GM12878 (cell line): ENCODE data around the gene PSG4. TPM values are rescaled to one million over a fixed set of nuclear protein-coding genes. Genes with fewer than 3 reads are reported as not detected.
A peak's percentile ranks its signal among the peaks of the same experiment; 100 is the strongest.
"Not testable (repeated sequence)": the region's sequence is repeated elsewhere in the genome, so short reads cannot be mapped to it uniquely, and the experiment has no call there.

ENCODE experiments used
- ATAC-seq: fragments of 200-7000 bp; cut with Tn5 transposase; 3 replicates; pipeline ENCODE4 v1.9.1; 2020; ENCODE audit warnings: mild to moderate bottlenecking, moderate library complexity
- BruUV-seq: library from RNA; stranded (reverse); fragments of 400-500 nt; replicated peaks from 2 replicates; lab custom pipeline; 2021; lab: Mats Ljungman, UMichigan
- CTCF ChIA-PET: fragments of 300-600 bp; sonication (Branson Sonifier 250); formaldehyde crosslinking; extraction: SDS; loops from one replicate; lab custom pipeline; 2021; ENCODE audit warnings: inconsistent platforms; lab: Yijun Ruan, JAX
- POLR2A ChIA-PET: fragments of 350-600 bp; formaldehyde crosslinking; extraction: SDS; loops from one replicate; lab custom pipeline; 2021; ENCODE audit warnings: inconsistent platforms; lab: Charles Lee
- RAD21 ChIA-PET: fragments of 300-600 bp; sonication (Branson Sonifier 250); formaldehyde crosslinking; loops from one replicate; lab custom pipeline; 2023; ENCODE audit warnings: antibody characterized with exemption; ENCODE audit not compliant: unreplicated experiment; lab: Charles Lee
- SMC1A ChIA-PET: fragments of 300-600 bp; sonication (Branson Sonifier 250); formaldehyde crosslinking; loops from one replicate; lab custom pipeline; 2023; ENCODE audit not compliant: unreplicated experiment, uncharacterized antibody; lab: Charles Lee
- DNase-seq: peaks from one replicate; pipeline ENCODE4 v3.0.0-alpha.2; 2011; ENCODE audit warnings: low read depth, low spot score
- FAIRE-seq: peaks from 3 replicates; lab custom pipeline; 2011; peaks lifted over from hg19 to GRCh38; lab: Jason Lieb, UNC
- H2AFZ ChIP-seq: 2 replicates; pipeline ENCODE4 v1.6.0; 2011; ENCODE audit warnings: low read depth, low read length, control low read depth; ENCODE audit not compliant: control insufficient read depth
- H3K27ac ChIP-seq: 2 replicates; pipeline ENCODE4 v1.5.1; 2011; ENCODE audit warnings: control low read depth; ENCODE audit not compliant: control insufficient read depth, insufficient read depth
- H3K27me3 ChIP-seq, 2 experiments: replicated peaks in 1 of 2; 2 replicates each; pipeline versions ENCODE4 v1.6.0 to v1.6.1; 2011; ENCODE audit warnings: low read length in 1 of 2; ENCODE audit not compliant: control insufficient read depth in 2 of 2, insufficient read depth in 2 of 2
- H3K36me3 ChIP-seq, 2 experiments: 2 replicates each; pipeline ENCODE4 v1.5.1; 2011; ENCODE audit warnings: low read length in 1 of 2; ENCODE audit not compliant: control insufficient read depth in 2 of 2, insufficient read depth in 2 of 2
- H3K4me1 ChIP-seq: 2 replicates; pipeline ENCODE4 v1.6.1; 2011; ENCODE audit warnings: mild to moderate bottlenecking, low read length, moderate library complexity, mixed read lengths; ENCODE audit not compliant: control insufficient read depth, insufficient read depth
- H3K4me2 ChIP-seq: 2 replicates; pipeline ENCODE4 v1.6.0; 2011; ENCODE audit warnings: control low read depth; ENCODE audit not compliant: control insufficient read depth, insufficient read depth
- H3K4me3 ChIP-seq: fragments of 200-600 bp; sonication (generic); 2 replicates; pipeline ENCODE4 v1.5.1; 2016
- H3K79me2 ChIP-seq: 2 replicates; pipeline ENCODE4 v1.6.0; 2011; ENCODE audit warnings: low read length; ENCODE audit not compliant: control insufficient read depth, insufficient read depth
- H3K9ac ChIP-seq: 2 replicates; pipeline ENCODE4 v1.8.0; 2011; ENCODE audit warnings: low read length, control low read depth, mixed read lengths; ENCODE audit not compliant: control insufficient read depth, insufficient read depth
- H3K9me3 ChIP-seq: replicated peaks from 3 replicates; pipeline ENCODE4 v1.5.1; 2011; ENCODE audit warnings: mild to moderate bottlenecking, low read length; ENCODE audit not compliant: control insufficient read depth, insufficient read depth
- H4K20me1 ChIP-seq: 2 replicates; pipeline ENCODE4 v1.6.0; 2011; ENCODE audit not compliant: control insufficient read depth, insufficient read depth
- CTCF ChIP-seq, 3 experiments: IDR thresholded peaks in 2 of 3; conservative IDR thresholded peaks in 1 of 3; 2 replicates each; pipeline ENCODE4 v1.5.1; 2011; ENCODE audit warnings: low read depth in 3 of 3, low read length in 3 of 3, mild to moderate bottlenecking in 3 of 3, control low read depth in 2 of 3, moderate library complexity in 2 of 3, inconsistent platforms in 1 of 3, mixed read lengths in 1 of 3; ENCODE audit not compliant: control insufficient read depth in 2 of 3, insufficient read depth in 1 of 3; ENCODE audit errors: extremely low read depth in 1 of 3
- WGBS: methylation state at CpG from one replicate; pipeline ENCODE4 v1.1.6; 2016; ENCODE audit warnings: low lambda C conversion rate; ENCODE audit not compliant: insufficient replicate concordance, insufficient coverage; ENCODE audit errors: missing lambda C conversion rate; 5-methylcytosine and 5-hydroxymethylcytosine counted together
- in situ Hi-C: fragments of 300-500 bp; cut with MboI; formaldehyde crosslinking; loops from 9 replicates; pipeline ENCODE4 v1.14.3; 2018; ENCODE audit warnings: mixed read lengths
- intact Hi-C: fragments of 100-400 bp; cut with micrococcal nuclease; formaldehyde crosslinking; loops from one replicate; pipeline ENCODE4 v1.14.2; 2022; ENCODE audit not compliant: unreplicated experiment
- polyA plus RNA-seq, 11 experiments: library from polyadenylated mRNA; depleted of rRNA in 4 of 11; unstranded in 6 of 11; stranded (reverse) in 5 of 11; fragments of >200 nt; fragmentation: Nextera tagmentation in 4 of 11; fragmentation: Illumina TruSeq in 1 of 11; extraction: Ambion mirVana in 4 of 11; extraction: Trizol in 1 of 11; gene quantifications; 1 replicate in 1 of 11; 2 replicates in 10 of 11; pipeline versions ENCODE4 v1.2.1 to v1.2.3, GENCODE V29; 2011 to 2016; ENCODE audit warnings: inconsistent platforms in 2 of 11, missing spikeins in 2 of 11, low read depth in 1 of 11
- total RNA-seq, 4 experiments: library from RNA; depleted of rRNA in 3 of 4; stranded (reverse); fragments of >200 nt in 3 of 4; fragmentation: Illumina TruSeq in 1 of 4; extraction: Trizol in 1 of 4; gene quantifications; 2 replicates each; pipeline versions ENCODE4 v1.2.1 to v1.2.3, GENCODE V29; 2013 to 2021

The PSG4 gene
- total and polyA plus RNA-seq, 10 of the 15 experiments (the other 5 are each of a cell fraction or from before 2014, with no cell fraction given): not detected

- CTCF ChIA-PET: interaction anchor here (1.1 kb wide), 1 partner anchor 16 kb away, joined by 4 read pairs; no protein-coding TSS in a partner anchor
- intact Hi-C loops, FAIRE-seq: not testable (repeated sequence)
These were observed 12.9 kb downstream of the PSG4 start for GRCh38 chr19:43192381-43193155.

DNA sequence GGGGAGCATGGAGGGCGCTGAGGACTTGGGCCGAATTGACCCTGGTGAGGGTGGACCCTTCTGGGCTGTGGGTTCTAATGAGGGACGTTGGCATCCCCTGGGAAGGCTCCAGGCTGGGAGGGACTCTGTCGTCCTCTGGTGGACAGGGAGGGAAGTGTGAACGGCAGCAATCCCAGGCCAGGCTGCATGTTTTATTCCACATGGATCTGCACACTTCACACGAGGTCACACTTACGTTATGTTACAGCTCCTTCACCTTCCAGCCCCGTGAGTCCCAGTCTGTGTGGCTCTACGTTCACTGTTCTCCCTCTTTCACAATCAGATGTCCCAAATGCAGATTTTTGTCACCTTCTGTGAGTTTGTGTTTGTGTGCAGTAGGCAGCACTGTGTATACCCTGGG, 17.3 kb downstream of the PSG4 start:
- H3K79me2 ChIP-seq, H4K20me1 ChIP-seq, H3K27ac ChIP-seq, H3K27me3 ChIP-seq, SMC1A ChIA-PET, DNase-seq, H3K36me3 ChIP-seq, H2AFZ ChIP-seq, BruUV-seq, FAIRE-seq, H3K9me3 ChIP-seq, ATAC-seq, H3K4me2 ChIP-seq, intact Hi-C loops, RAD21 ChIA-PET, H3K4me1 ChIP-seq, POLR2A ChIA-PET, H3K4me3 ChIP-seq, in situ Hi-C loops, H3K9ac ChIP-seq, CTCF ChIA-PET: not testable (repeated sequence)
- peak; percentile 9 to 38 (median 28); a peak in 2 of 6 replicates for TF ChIP-seq CTCF (IDR thresholded peaks at IDR 0.05 in 2 of 3, conservative IDR thresholded peaks at IDR 0.05 in 1 of 3; ENCODE audit: control insufficient read depth in 2 of 3, extremely low read depth in 1 of 3, insufficient read depth in 1 of 3, low read depth in 3 of 3, low read length in 3 of 3)
- WGBS: 21% methylated on average over 7 of the region's 9 CpGs

More at GRCh38 chr19:43192381-43193155, 12.9 kb downstream of the PSG4 start:
- H3K9me3 ChIP-seq, DNase-seq, H2AFZ ChIP-seq, H3K27me3 ChIP-seq, BruUV-seq, SMC1A ChIA-PET, POLR2A ChIA-PET, in situ Hi-C loops, H3K36me3 ChIP-seq, H3K4me3 ChIP-seq, H3K4me1 ChIP-seq, H3K27ac ChIP-seq, H3K9ac ChIP-seq, RAD21 ChIA-PET, H4K20me1 ChIP-seq, H3K79me2 ChIP-seq, ATAC-seq, H3K4me2 ChIP-seq: not testable (repeated sequence)
- WGBS: 10% methylated on average over 4 of the region's 4 CpGs

DNA sequence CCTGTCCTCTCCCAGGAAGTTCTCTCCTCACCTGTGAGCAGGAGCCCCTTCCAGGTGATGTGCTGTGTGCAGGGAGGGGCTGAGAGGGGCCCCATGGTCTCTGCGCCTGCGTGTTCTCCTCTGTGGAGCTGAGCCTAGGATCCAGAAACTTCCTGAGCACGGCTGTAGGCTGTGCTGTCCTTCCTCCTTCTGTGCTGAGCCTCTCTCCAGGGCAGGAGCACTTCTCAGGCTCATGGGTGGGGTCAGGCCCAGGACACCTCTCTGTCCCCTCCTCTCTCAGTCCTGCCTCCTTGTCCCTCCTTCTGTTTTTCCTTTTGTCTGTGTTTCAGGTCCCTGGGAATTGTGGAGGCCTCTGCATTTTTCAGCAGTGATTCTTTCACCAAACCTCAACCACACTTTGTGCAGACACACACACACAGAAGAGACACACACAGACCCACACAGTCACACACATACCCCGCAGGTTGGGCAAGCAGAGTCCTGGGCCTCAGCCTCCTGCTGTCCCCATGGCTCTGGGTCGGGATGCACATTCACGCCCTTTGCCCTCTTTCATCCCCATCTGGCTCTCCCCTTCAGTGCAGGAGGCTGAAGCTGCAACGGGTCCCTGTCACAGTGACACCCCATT, 19.0 kb downstream of the PSG4 start, which contains the start of gene PSG5:
TSS of gene PSG5 (minus strand) at position 226 of the 625 bp plus-strand sequence. CDS start at position 95, 131 bp downstream.
- CTCF ChIA-PET, H4K20me1 ChIP-seq, H3K27me3 ChIP-seq, intact Hi-C loops, DNase-seq, POLR2A ChIA-PET, in situ Hi-C loops, H3K9me3 ChIP-seq, H3K9ac ChIP-seq, BruUV-seq, FAIRE-seq, H3K4me1 ChIP-seq, H3K27ac ChIP-seq, SMC1A ChIA-PET, H3K36me3 ChIP-seq, H3K4me3 ChIP-seq, RAD21 ChIA-PET, H3K4me2 ChIP-seq, H2AFZ ChIP-seq, H3K79me2 ChIP-seq, ATAC-seq: not testable (repeated sequence)
- WGBS: 22% methylated on average over 7 of the region's 7 CpGs
